A673 (cell line): ENCODE data around the gene SLX9. TPM values are rescaled to one million over a fixed set of nuclear protein-coding genes. Genes with fewer than 3 reads are reported as not detected.

Experiments used
- BruUV-seq: library from RNA; stranded (reverse); fragments of 400-500 nt; replicated peaks from 2 replicates; lab custom pipeline; 2021; lab: Mats Ljungman, UMichigan
- CTCF ChIA-PET: fragments of 300-600 bp; sonication (Branson Sonifier 250); formaldehyde crosslinking; loops from one replicate; lab custom pipeline; 2022; ENCODE audit warnings: antibody characterized with exemption; lab: Charles Lee
- POLR2A ChIA-PET: fragments of 300-600 bp; sonication (Branson Sonifier 250); formaldehyde crosslinking; loops from one replicate; lab custom pipeline; 2022; ENCODE audit warnings: antibody characterized with exemption; ENCODE audit not compliant: low non-redundant PET; lab: Charles Lee
- DNase-seq: peaks from one replicate; pipeline ENCODE4 v3.0.0-alpha.2; 2015; ENCODE audit warnings: low spot score
- H3K27ac ChIP-seq: fragments of 200-600 bp; sonication (generic); 2 replicates; pipeline ENCODE4 v1.5.1; 2016; ENCODE audit warnings: mixed run types, low read depth, mild to moderate bottlenecking, mixed read lengths, antibody characterized with exemption, low read length; ENCODE audit not compliant: poor library complexity, severe bottlenecking
- H3K27me3 ChIP-seq: fragments of 200-600 bp; sonication (generic); replicated peaks from 2 replicates; pipeline ENCODE4 v1.6.1; 2017; ENCODE audit warnings: mixed run types, low read depth, mild to moderate bottlenecking, mixed read lengths, antibody characterized with exemption, low read length; ENCODE audit not compliant: insufficient read depth, poor library complexity
- H3K36me3 ChIP-seq: fragments of 200-600 bp; sonication (generic); 2 replicates; pipeline ENCODE4 v1.6.1; 2016; ENCODE audit warnings: mixed run types, mild to moderate bottlenecking, mixed read lengths, antibody characterized with exemption, low read length; ENCODE audit not compliant: insufficient read depth, poor library complexity, severe bottlenecking
- H3K4me1 ChIP-seq: fragments of 200-600 bp; sonication (generic); 2 replicates; pipeline ENCODE4 v1.6.1; 2017; ENCODE audit warnings: mixed run types, mild to moderate bottlenecking, mixed read lengths, antibody characterized with exemption, low read length; ENCODE audit not compliant: insufficient read depth, poor library complexity, severe bottlenecking
- H3K4me3 ChIP-seq: fragments of 200-600 bp; sonication (generic); 2 replicates; pipeline ENCODE4 v1.5.1; 2016; ENCODE audit warnings: low read depth, mixed run types, mild to moderate bottlenecking, mixed read lengths, low read length; ENCODE audit not compliant: poor library complexity, severe bottlenecking
- H3K9me3 ChIP-seq: fragments of 200-600 bp; sonication (generic); 2 replicates; pipeline ENCODE4 v1.6.1; 2016; ENCODE audit warnings: mixed run types, low read depth, mild to moderate bottlenecking, mixed read lengths, antibody characterized with exemption, low read length; ENCODE audit not compliant: poor library complexity, severe bottlenecking
- CTCF ChIP-seq: fragments of 300-800, 200-600 bp; sonication (generic); conservative IDR thresholded peaks from 2 replicates; pipeline ENCODE4 v1.5.1; 2017; ENCODE audit warnings: low read depth, mild to moderate bottlenecking, antibody characterized with exemption, low read length, moderate library complexity, mixed read lengths
- EZH2 ChIP-seq: fragments of 200-600 bp; sonication (generic); IDR thresholded peaks from 2 replicates; pipeline ENCODE4 v1.6.1; 2017; ENCODE audit warnings: borderline replicate concordance, low read depth, mild to moderate bottlenecking, mixed read lengths, antibody characterized with exemption, low read length; ENCODE audit not compliant: poor library complexity, severe bottlenecking
- intact Hi-C: fragments of 100-400 bp; cut with micrococcal nuclease; formaldehyde crosslinking; loops from one replicate; pipeline ENCODE4 v1.10.0; 2022; ENCODE audit not compliant: unreplicated experiment
- total RNA-seq: library from RNA; stranded (reverse); gene quantifications from 2 replicates; pipeline ENCODE4 v1.2.3, GENCODE V29; 2021

SLX9 gene
- total RNA-seq, 1 experiment from 2014 or later: 114 TPM

GRCh38 chr21:44959376-44960091 lies 19.7 kb downstream of the SLX9 start:
- no peak overlapping the region for H3K4me3 ChIP-seq
- H3K4me1 ChIP-seq: peaks cover 45% of the 10 kb centered on the region
- no peak for DNase-seq
- H3K36me3 ChIP-seq: peaks cover 87% of the 10 kb centered on the region
- intact Hi-C loops: loop anchor here (5.0 kb wide), 1 partner anchor 168 kb away; no protein-coding TSS in a partner anchor
- TF ChIP-seq CTCF (no peak), EZH2 (no peak)
- H3K27me3 ChIP-seq: no peaks in the 10 kb centered on the region
- peak overlapping the region; percentile 69 for H3K27ac ChIP-seq
- CTCF ChIA-PET: no interaction called here
- no TSS peak for BruUV-seq
- POLR2A ChIA-PET: no interaction called here
- H3K9me3 ChIP-seq: no peaks in the 10 kb centered on the region

GRCh38 chr21:44960141-44961092 lies 20.6 kb downstream of the SLX9 start:
- H3K4me1 ChIP-seq: peaks cover 47% of the 10 kb centered on the region
- CTCF ChIA-PET: no interaction called here
- peak overlapping the region; percentile 69 for H3K27ac ChIP-seq
- DNase-seq: no peak
- H3K27me3 ChIP-seq: no peaks in the 10 kb centered on the region
- BruUV-seq: no TSS peak
- peaks cover 86% of the 10 kb centered on the region for H3K36me3 ChIP-seq
- POLR2A ChIA-PET: no interaction called here
- TF ChIP-seq EZH2: no peak
- no peak for TF ChIP-seq CTCF
- H3K4me3 ChIP-seq: no peak overlapping the region
- intact Hi-C loops: no loop called here
- no peaks in the 10 kb centered on the region for H3K9me3 ChIP-seq

DNA sequence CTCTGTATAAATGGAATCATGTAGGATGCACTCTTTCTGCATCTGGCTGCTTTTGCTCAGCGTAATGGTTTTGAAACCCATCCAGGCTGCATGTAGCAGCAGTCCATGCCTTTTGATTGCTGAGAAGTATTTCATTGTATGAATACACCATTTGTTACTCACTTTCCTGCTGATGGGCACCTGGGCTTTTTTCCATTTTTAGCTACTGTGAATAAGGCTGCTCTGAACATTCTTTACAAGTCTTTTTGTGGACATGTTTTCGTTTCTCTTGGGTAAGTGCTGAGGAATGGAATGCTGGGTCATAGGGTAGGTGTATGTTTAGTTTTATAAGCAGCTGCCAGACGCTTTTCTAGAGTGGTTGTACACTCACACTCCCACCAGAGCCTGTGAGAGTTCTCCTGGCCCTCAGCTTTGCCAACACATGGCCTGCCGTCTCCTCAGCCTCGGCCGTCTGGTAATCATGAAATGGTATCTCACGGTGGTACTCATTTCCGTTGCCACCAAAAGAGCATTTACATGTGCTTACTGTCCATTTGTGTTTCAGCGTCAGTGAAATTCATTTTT lies 22.7 kb downstream of the SLX9 start:
- no TSS peak for BruUV-seq
- Histone ChIP-seq H3K4me3 (no peak overlapping the region), H3K4me1 (peaks cover 56% of the 10 kb centered on the region), H3K9me3 (no peaks in the 10 kb centered on the region), H3K27me3 (no peaks in the 10 kb centered on the region), H3K27ac (peak overlapping the region; percentile 22), H3K36me3 (peaks cover 77% of the 10 kb centered on the region)
- no peak for TF ChIP-seq EZH2
- TF ChIP-seq CTCF: no peak
- CTCF ChIA-PET: interaction anchor here (1.7 kb wide), 1 partner anchor 13 kb away, joined by 3 read pairs; no protein-coding TSS in a partner anchor
- intact Hi-C loops: no loop called here
- no peak for DNase-seq
- POLR2A ChIA-PET: no interaction called here
